ENCODE measurements around the gene POLR3H.

The POLR3H gene

DNA sequence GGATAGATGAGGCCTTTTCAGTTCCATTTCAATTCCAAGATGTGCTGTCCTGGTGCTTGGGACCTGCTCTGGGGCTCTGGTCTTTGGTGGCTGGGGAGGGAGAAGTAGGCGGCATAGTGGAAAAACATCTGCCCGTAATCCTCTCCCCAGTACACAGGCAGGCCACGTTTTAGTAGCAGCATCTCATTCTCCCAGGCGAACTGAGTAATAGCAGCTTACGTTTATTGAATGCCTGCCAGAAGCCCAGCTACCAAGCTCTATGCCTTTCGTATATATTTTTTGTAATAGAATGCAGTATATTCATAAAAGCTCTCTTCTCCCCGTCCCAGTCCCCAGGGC lies 63.9 kb downstream of the POLR3H start:
- DNase-seq, result no peak

DNA sequence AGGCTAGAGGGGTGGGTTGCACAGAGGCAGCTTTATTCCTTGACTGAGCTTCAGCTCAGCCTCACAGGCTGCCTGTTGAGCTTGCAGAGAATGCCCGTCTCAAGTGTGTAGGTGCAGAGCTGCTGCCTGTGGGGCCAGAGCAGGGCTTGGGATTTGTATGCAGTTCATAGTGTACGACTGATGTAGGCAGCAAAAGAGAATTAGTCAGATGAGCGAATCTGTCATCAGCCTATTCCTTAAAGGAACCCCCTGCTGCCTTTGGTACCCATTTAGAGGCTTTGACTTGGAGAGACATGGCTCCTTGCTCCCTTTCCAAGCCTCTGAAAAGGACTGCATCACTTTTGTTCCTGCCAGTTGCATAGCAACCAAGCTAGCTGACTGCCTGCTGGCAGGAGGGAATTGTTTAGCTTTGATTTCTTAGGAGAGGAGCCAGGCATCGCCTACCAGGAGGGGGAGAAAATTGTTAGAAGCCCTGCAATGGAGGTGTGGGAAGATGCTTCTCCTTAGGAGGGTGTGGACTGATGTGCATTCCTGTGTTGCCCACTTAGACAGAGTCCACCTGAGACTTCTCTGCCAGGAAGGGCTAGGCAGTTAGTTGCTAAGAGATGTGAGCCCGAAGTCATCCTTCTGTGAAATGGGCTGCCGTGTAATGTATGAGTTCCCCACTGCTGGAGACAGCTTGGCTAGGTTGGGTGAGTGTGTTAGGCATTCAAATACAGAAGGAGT lies 64.4 kb downstream of the POLR3H start:
- DNase-seq, result no peak

DNA sequence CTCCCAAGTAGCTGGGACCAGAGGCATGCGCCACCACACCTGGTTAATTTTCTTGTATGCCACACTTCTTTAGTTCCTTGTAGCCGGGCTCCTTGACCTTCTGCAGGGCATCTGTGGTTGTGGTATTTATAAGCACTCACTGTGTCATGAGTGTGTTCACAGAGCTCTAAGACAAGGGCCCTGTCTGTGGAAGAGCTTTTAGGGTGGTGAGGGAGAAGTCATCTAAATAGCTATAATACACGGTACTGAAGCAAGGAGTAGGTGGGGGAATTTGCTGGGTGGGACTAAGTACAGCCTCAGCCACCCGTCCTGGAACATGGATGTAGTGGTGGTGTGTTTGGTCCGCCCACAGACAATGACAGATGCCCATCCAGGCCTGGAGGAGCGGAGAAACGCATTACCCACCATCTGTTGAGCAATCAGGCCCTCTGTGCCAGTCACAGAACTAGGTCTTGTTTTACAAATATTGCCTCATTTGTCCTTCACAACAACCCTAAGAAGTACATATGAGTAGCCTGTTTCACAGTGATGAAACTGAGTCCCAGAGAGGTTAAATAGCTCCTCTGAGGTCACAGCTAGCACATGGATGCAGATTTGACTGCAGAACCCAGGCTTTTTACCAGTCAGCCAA lies 65.3 kb downstream of the POLR3H start:
- no peak for DNase-seq

DNA sequence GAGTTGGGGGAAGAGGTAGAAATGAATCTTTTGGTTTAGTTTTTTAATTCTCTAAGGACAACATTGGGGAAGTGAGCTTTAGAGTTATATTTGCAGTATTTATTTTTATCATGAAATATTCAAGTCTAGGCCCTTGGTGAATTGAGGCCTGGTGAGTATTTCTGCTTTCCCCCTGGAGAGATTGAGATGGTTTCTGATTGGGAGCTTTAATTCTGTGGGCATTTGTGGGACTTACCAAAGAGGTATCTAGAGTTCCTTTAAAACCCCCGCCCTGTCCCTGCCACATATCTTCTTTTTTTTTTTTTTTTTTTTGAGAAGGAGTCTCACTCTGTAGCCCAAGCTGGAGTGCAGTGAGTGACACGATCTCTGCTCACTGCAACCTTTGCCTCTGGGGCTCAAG lies 65.8 kb downstream of the POLR3H start:
- no peak for DNase-seq
